Left lung (tissue), 14 donors: ENCODE results near the gene ITK. TPM values are rescaled to one million over a fixed set of nuclear protein-coding genes. Genes with fewer than 3 reads are reported as not detected.
A peak's percentile ranks its signal among the peaks of the same experiment; 100 is the strongest.

Experiments
- ATAC-seq: fragments of 200-7000 bp; cut with Tn5 transposase; one replicate; pipeline ENCODE4 v1.9.1; 2020; ENCODE audit warnings: moderate library complexity
- DNase-seq, 4 donors: peaks; one replicate each; pipeline ENCODE4 v3.0.0-alpha.2; 2013 to 2020
- H3K27ac ChIP-seq, 2 donors: fragments of 200-600 bp; sonication (generic) in 1 of 2; one replicate each; pipeline versions ENCODE4 v1.5.0 to v1.8.0; 2020 to 2021
- H3K27me3 ChIP-seq, 2 donors: fragments of 200-600 bp; sonication (generic) in 1 of 2; one replicate each; pipeline versions ENCODE4 v1.5.0 to v1.8.0; 2020 to 2021
- H3K36me3 ChIP-seq, 2 donors: fragments of 200-600 bp; sonication (generic) in 1 of 2; one replicate each; pipeline versions ENCODE4 v1.5.0 to v1.8.0; 2020 to 2021
- H3K4me1 ChIP-seq, 2 donors: fragments of 200-600 bp; one replicate each; pipeline ENCODE4 v1.8.0; 2021
- H3K4me3 ChIP-seq, 2 donors: fragments of 200-600 bp; sonication (generic) in 1 of 2; one replicate each; pipeline versions ENCODE4 v1.5.0 to v1.8.0; 2020 to 2021; ENCODE audit warnings: mild to moderate bottlenecking in 1 of 2
- H3K9me3 ChIP-seq, 2 donors: fragments of 200-600 bp; sonication (generic) in 1 of 2; one replicate each; pipeline versions ENCODE4 v1.5.0 to v1.8.0; 2020 to 2021
- intact Hi-C, 2 donors: fragments of 100-400 bp; cut with DNase I; formaldehyde crosslinking; loops; one replicate each; pipeline versions ENCODE4 v1.11.2 to v1.14.2; 2022
- long read RNA-seq, 12 donors: library from polyadenylated mRNA in 2 of 12; unstranded in 2 of 12; transcript quantifications; one replicate each; pipeline ENCODE4 v2.0.0 and lab custom pipeline, GENCODE V29; 2019 to 2026
- polyA plus RNA-seq, 6 donors: library from polyadenylated mRNA; unstranded; fragments of 120-200 nt; gene quantifications; one replicate each; pipeline ENCODE4 v1.2.1, GENCODE V29; 2013; ENCODE audit not compliant: insufficient read length in 6 of 6
- total RNA-seq, 2 donors: library from RNA; stranded (reverse); fragmentation: NEBNext Ultra II Directional; extraction: Animal tissue kit (Norgen Biotek cat#: 25700); gene quantifications; one replicate each; pipeline ENCODE4 v1.2.1, GENCODE V29; 2021
- TF ChIP-seq, protein P1 (sequence below), 2 donors: fragments of 200-600 bp; sonication (generic) in 1 of 2; IDR thresholded peaks; one replicate each; pipeline versions ENCODE4 v1.5.0 to v1.8.0; 2021; ENCODE audit warnings: antibody characterized with exemption in 2 of 2
- donor health status: DM: no; HTN: yes; CAD: no.
- donor health status: DM: no; HTN: no; CAD: no.

Gene ITK
- total RNA-seq = 1 to 10 TPM; 1.8 to 8.1 TPM
- 1 to 10 TPM in 3 of 6 donors, under 1 TPM in 3; 0.49 to 1.1 (median 0.85) TPM for polyA plus RNA-seq
- long read RNA-seq, donor 1, full-length matches to known transcripts = 1 of 1 reads
- long read RNA-seq, donor 1, partial matches to known transcripts = 0 of 1 reads
- long read RNA-seq, donor 1, other reads (novel, unspliced or antisense) = 0 of 1 reads
- long read RNA-seq, donor 2, full-length matches to known transcripts = 1 of 1 reads
- long read RNA-seq, donor 2, partial matches to known transcripts = 0 of 1 reads
- long read RNA-seq, donor 2, other reads (novel, unspliced or antisense) = 0 of 1 reads
- long read RNA-seq, donor 3 = 0 reads
- long read RNA-seq, donor 4 = 0 reads
- long read RNA-seq, donor 5 = 0 reads
- long read RNA-seq, donor 6 = 0 reads
- long read RNA-seq, donor 7 = 0 reads
- long read RNA-seq, donor 8 = 0 reads
- long read RNA-seq, donor 9 = 0 reads
- long read RNA-seq, donor 10, partial matches to known transcripts = 1 of 1 reads
- long read RNA-seq, donor 10, other reads (novel, unspliced or antisense) = 0 of 1 reads
- long read RNA-seq, donor 11 = 0 reads
- long read RNA-seq, donor 12 = 0 reads

DNA sequence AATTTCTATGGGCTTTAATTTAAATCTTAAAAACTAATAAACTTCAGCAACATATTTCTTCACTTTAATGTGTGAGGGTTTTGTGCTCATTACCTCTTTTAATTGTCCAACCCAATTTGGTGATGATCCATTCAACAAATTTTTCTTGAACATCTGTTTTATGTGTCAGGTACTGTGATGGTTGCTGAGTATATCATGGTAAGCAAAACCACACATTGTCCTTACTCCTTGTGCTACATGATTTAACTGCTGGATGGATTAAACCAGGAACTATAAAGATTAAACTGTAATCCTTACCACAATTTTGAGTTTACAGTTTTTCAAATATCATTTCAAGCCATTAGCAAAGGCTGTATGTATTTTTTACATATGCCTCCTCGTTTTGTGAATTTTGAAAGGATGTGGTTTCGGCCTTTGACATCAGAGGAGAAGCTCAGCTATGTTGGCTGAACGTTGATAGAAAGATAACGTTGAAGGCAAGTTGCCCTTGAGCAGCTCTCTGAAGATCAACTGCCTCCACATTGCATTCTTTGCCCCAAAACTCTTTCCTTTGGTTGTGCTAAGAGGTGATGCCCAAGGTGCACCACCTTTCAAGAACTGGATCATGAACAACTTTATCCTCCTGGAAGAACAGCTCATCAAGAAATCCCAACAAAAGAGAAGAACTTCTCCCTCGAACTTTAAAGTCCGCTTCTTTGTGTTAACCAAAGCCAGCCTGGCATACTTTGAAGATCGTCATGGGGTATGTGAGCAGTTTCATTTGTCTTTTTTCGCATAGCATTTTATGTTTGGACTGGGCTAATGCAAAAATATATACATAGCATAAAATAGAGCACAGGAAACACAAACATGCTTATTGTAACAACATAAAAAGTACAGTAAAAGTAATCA lies at the start of gene ITK:
ITK (plus strand) TSS at position 467 of the 891 bp plus-strand sequence; CDS start at position 605, 138 bp downstream.
- TF ChIP-seq, protein P1, sequence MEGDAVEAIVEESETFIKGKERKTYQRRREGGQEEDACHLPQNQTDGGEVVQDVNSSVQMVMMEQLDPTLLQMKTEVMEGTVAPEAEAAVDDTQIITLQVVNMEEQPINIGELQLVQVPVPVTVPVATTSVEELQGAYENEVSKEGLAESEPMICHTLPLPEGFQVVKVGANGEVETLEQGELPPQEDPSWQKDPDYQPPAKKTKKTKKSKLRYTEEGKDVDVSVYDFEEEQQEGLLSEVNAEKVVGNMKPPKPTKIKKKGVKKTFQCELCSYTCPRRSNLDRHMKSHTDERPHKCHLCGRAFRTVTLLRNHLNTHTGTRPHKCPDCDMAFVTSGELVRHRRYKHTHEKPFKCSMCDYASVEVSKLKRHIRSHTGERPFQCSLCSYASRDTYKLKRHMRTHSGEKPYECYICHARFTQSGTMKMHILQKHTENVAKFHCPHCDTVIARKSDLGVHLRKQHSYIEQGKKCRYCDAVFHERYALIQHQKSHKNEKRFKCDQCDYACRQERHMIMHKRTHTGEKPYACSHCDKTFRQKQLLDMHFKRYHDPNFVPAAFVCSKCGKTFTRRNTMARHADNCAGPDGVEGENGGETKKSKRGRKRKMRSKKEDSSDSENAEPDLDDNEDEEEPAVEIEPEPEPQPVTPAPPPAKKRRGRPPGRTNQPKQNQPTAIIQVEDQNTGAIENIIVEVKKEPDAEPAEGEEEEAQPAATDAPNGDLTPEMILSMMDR (IDR thresholded peaks at IDR 0.05) = no peak
- Histone ChIP-seq H3K36me3 (no peaks in the 10 kb centered on the region), H3K4me3 (peak within 1 kb of the TSS in 1 of 2 donors; percentile 21), H3K27ac (no peak within 1 kb of the TSS), H3K4me1 (no peaks in the 10 kb centered on the region), H3K9me3 (no peaks in the 10 kb centered on the region), H3K27me3 (no peaks in the 10 kb centered on the region)
- ATAC-seq (no peak), DNase-seq (no peak)
- intact Hi-C loops = no loop called here

DNA sequence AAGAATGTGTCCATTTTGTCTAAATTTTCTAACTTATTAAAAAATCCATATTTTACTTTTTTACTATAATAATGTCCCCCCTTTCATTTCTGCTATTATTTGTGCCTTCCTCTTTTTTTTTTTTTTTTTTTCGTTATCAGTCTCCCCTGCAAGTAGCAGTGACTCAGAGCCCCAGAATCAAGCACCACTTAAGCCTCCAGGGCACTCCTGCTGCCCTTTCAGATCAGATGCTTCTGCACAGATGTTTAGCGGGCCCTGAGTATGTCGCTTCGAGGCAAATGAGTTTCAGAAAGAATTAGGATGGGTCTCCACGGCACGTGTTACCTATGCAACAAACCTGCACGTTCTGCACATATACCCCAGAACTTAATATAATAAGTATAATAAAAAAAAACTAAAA lies 49.7 kb upstream of the ITK start:
- ATAC-seq (peak; percentile 91), DNase-seq (no peak)
- intact Hi-C loops = no loop called here
- Histone ChIP-seq H3K4me3 (no peak overlapping the region), H3K27ac (no peak overlapping the region), H3K4me1 (peaks cover 0 to 4% of the 10 kb centered on the region in 2 donors), H3K9me3 (no peaks in the 10 kb centered on the region), H3K27me3 (no peaks in the 10 kb centered on the region), H3K36me3 (no peaks in the 10 kb centered on the region)
- TF ChIP-seq, protein P1 (IDR thresholded peaks at IDR 0.05) = no peak

DNA sequence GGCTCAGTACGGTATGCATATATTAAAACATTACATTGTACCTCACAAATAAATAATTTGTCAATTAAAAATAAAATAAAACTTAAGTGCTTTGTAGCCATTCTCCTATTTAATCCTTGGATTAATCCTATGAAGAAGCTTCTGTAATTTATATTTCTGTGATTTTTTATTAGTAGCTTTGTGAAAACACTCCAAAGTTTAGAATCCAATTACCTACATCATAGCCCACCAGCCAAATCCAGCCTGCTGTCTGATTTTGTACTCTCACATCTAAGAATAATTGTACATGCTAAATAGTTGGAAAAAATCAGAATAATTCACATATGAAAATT lies 48.4 kb upstream of the ITK start:
- DNase-seq = no peak
- TF ChIP-seq, protein P1 (IDR thresholded peaks at IDR 0.05) = no peak
- H3K36me3 ChIP-seq = peaks cover 0 to 10% of the 10 kb centered on the region in 2 donors
- H3K4me3 ChIP-seq = no peak overlapping the region
- H3K9me3 ChIP-seq = no peaks in the 10 kb centered on the region
- H3K4me1 ChIP-seq = peaks cover 0 to 4% of the 10 kb centered on the region in 2 donors
- intact Hi-C loops = no loop called here
- H3K27me3 ChIP-seq = no peaks in the 10 kb centered on the region
- no peak for ATAC-seq
- no peak overlapping the region for H3K27ac ChIP-seq

DNA sequence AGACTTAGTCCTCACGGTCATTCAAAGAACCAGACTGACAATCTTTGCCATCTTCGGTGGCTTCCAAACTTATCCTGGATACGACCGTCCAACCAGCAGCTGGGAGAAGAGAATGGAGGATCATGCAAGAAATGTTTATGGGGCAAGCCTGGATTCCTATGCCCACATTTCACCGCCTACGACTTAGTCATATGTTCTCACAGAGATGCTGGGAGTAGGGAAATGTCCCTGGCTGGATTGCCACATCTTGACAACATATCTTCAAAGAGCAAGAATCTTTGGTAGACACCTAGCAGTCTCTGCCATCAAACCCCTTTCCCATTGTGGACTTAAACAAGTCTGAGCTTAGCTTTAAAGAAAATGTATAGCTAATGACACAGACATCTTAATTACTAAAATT lies 42.9 kb upstream of the ITK start:
- no peaks in the 10 kb centered on the region for H3K27me3 ChIP-seq
- H3K4me1 ChIP-seq = peaks cover 0 to 14% of the 10 kb centered on the region in 2 donors
- H3K9me3 ChIP-seq = no peaks in the 10 kb centered on the region
- ATAC-seq = no peak
- intact Hi-C loops = no loop called here
- no peak overlapping the region for H3K27ac ChIP-seq
- DNase-seq = no peak
- H3K4me3 ChIP-seq = no peak overlapping the region
- TF ChIP-seq, protein P1 (IDR thresholded peaks at IDR 0.05) = no peak
- peaks cover 0 to 31% of the 10 kb centered on the region in 2 donors for H3K36me3 ChIP-seq
